ENCODE data around the gene AFMID.

GRCh38 chr17:78173097-78173715 is 14.0 kb upstream of the AFMID start:
- TF ChIP-seq EZH2 (IDR thresholded peaks at IDR 0.05) (no peak), JUND (IDR thresholded peaks at IDR 0.05) (no peak), CTCF (IDR thresholded peaks at IDR 0.05 in 2 of 3, conservative IDR thresholded peaks at IDR 0.05 in 1 of 3; ENCODE audit: borderline replicate concordance in 1 of 3, insufficient read depth in 1 of 3, low read depth in 2 of 3, low read length in 2 of 3) (no peak), POLR2AphosphoS5 (IDR thresholded peaks at IDR 0.05; ENCODE audit: low read depth, low read length) (no peak; the same call in 1 of the 2 replicates), SRF (IDR thresholded peaks at IDR 0.05; ENCODE audit: low read depth) (no peak), YY1 (IDR thresholded peaks at IDR 0.05; ENCODE audit: extremely low read depth, insufficient replicate concordance, low read depth, low read length) (no peak), REST (IDR thresholded peaks at IDR 0.05; ENCODE audit: low read depth) (no peak), RAD21 (IDR thresholded peaks at IDR 0.05; ENCODE audit: low read depth) (no peak), CEBPB (IDR thresholded peaks at IDR 0.05; ENCODE audit: low read depth) (no peak), MAX (IDR thresholded peaks at IDR 0.05) (no peak), ZFX (IDR thresholded peaks at IDR 0.05) (no peak), POLR2A (IDR thresholded peaks at IDR 0.05; ENCODE audit: borderline replicate concordance, extremely low read depth, insufficient read depth, insufficient read length) (no peak)
